H9 (cell line): ENCODE measurements around the gene TMEM163. TPM values are rescaled to one million over a fixed set of nuclear protein-coding genes. Genes with fewer than 3 reads are reported as not detected.

ENCODE experiments used
- DNase-seq: peaks from one replicate; pipeline ENCODE4 v3.0.0-alpha.2; 2017
- H2AFZ ChIP-seq: one replicate; pipeline ENCODE4 v1.6.1; 2013; ENCODE audit warnings: mild to moderate bottlenecking, low read length, control low read depth, moderate library complexity
- H2AK5ac ChIP-seq: 2 replicates; pipeline ENCODE4 v1.6.1; 2013; ENCODE audit warnings: low read length, control low read depth, mixed read lengths; ENCODE audit not compliant: insufficient read length
- H2BK120ac ChIP-seq: one replicate; pipeline ENCODE4 v1.6.1; 2013; ENCODE audit warnings: low read depth, mild to moderate bottlenecking, low read length, control low read depth, inconsistent platforms; ENCODE audit not compliant: poor library complexity, severe bottlenecking
- H2BK12ac ChIP-seq: 2 replicates; pipeline ENCODE4 v1.6.1; 2013; ENCODE audit warnings: low read length, control low read depth, mixed read lengths, low read depth; ENCODE audit not compliant: insufficient read length
- H2BK15ac ChIP-seq: 2 replicates; pipeline ENCODE4 v1.6.1; 2013; ENCODE audit warnings: low read depth, low read length, control low read depth
- H2BK20ac ChIP-seq: one replicate; pipeline ENCODE4 v1.6.1; 2013; ENCODE audit warnings: low read depth, mild to moderate bottlenecking, low read length, control low read depth, inconsistent platforms; ENCODE audit not compliant: poor library complexity, severe bottlenecking
- H2BK5ac ChIP-seq: 2 replicates; pipeline ENCODE4 v1.6.1; 2013; ENCODE audit warnings: low read length, control low read depth, mixed read lengths; ENCODE audit not compliant: insufficient read length
- H3K14ac ChIP-seq: 2 replicates; pipeline ENCODE4 v1.6.1; 2013; ENCODE audit warnings: low read length, control low read depth; ENCODE audit not compliant: insufficient read depth
- H3K18ac ChIP-seq: 2 replicates; pipeline ENCODE4 v1.6.1; 2013; ENCODE audit warnings: low read depth, mild to moderate bottlenecking, mixed read lengths, low read length, control low read depth; ENCODE audit not compliant: insufficient read length
- H3K23ac ChIP-seq: 2 replicates; pipeline ENCODE4 v1.6.1; 2013; ENCODE audit warnings: low read length, control low read depth, mixed read lengths, low read depth; ENCODE audit not compliant: insufficient read length
- H3K23me2 ChIP-seq: 2 replicates; pipeline ENCODE4 v1.6.1; 2013; ENCODE audit warnings: low read depth, mild to moderate bottlenecking, mixed read lengths, low read length, control low read depth; ENCODE audit not compliant: insufficient read length, poor library complexity, severe bottlenecking
- H3K27ac ChIP-seq: 2 replicates; pipeline ENCODE4 v1.5.1; 2013; ENCODE audit warnings: low read length, control low read depth, mixed read lengths, low read depth; ENCODE audit not compliant: insufficient read length
- H3K27me3 ChIP-seq: 2 replicates; pipeline ENCODE4 v1.6.1; 2013; ENCODE audit warnings: low read length, control low read depth, inconsistent platforms; ENCODE audit not compliant: insufficient read depth
- H3K4ac ChIP-seq: 2 replicates; pipeline ENCODE4 v1.6.1; 2013; ENCODE audit warnings: low read depth, mild to moderate bottlenecking, control low read depth, inconsistent platforms, low read length, moderate library complexity
- H3K4me1 ChIP-seq: 2 replicates; pipeline ENCODE4 v1.6.1; 2013; ENCODE audit warnings: low read length, control low read depth, inconsistent platforms; ENCODE audit not compliant: insufficient read depth
- H3K4me2 ChIP-seq: 2 replicates; pipeline ENCODE4 v1.6.1; 2013; ENCODE audit warnings: low read length, control low read depth, mixed read lengths; ENCODE audit not compliant: insufficient read length, insufficient read depth
- H3K56ac ChIP-seq: 2 replicates; pipeline ENCODE4 v1.6.1; 2013; ENCODE audit warnings: low read depth, mild to moderate bottlenecking, mixed read lengths, low read length, control low read depth; ENCODE audit not compliant: insufficient read length
- H3K79me1 ChIP-seq: 2 replicates; pipeline ENCODE4 v1.6.1; 2013; ENCODE audit warnings: low read depth, mild to moderate bottlenecking, moderate library complexity, low read length, control low read depth, inconsistent platforms; ENCODE audit not compliant: insufficient read depth, poor library complexity, severe bottlenecking
- H3K79me2 ChIP-seq: 2 replicates; pipeline ENCODE4 v1.6.1; 2013; ENCODE audit warnings: low read length, control low read depth, inconsistent platforms; ENCODE audit not compliant: insufficient read depth
- H3K9ac ChIP-seq: 2 replicates; pipeline ENCODE4 v1.6.1; 2013; ENCODE audit warnings: low read length, control low read depth, mixed read lengths; ENCODE audit not compliant: insufficient read length; ENCODE audit errors: extremely low read depth
- H3K9me3 ChIP-seq: one replicate; pipeline ENCODE4 v1.6.1; 2013; ENCODE audit warnings: low read depth, low read length, inconsistent platforms; ENCODE audit not compliant: control insufficient read depth
- H3T11ph ChIP-seq: one replicate; pipeline ENCODE4 v1.6.1; 2013; ENCODE audit warnings: mild to moderate bottlenecking, low read length, control low read depth, inconsistent platforms
- H4K20me1 ChIP-seq: one replicate; pipeline ENCODE4 v1.6.1; 2013; ENCODE audit not compliant: control insufficient read depth, insufficient read length, insufficient read depth
- H4K5ac ChIP-seq: 2 replicates; pipeline ENCODE4 v1.6.1; 2013; ENCODE audit warnings: low read depth, mild to moderate bottlenecking, mixed read lengths, low read length, control low read depth; ENCODE audit not compliant: insufficient read length
- H4K8ac ChIP-seq: replicated peaks from 2 replicates; pipeline ENCODE4 v1.6.1; 2013; ENCODE audit warnings: low read length, control low read depth, mixed read lengths, low read depth; ENCODE audit not compliant: insufficient read length
- H4K91ac ChIP-seq: 2 replicates; pipeline ENCODE4 v1.6.1; 2013; ENCODE audit warnings: low read depth, mild to moderate bottlenecking, moderate library complexity, mixed read lengths, low read length, control low read depth; ENCODE audit not compliant: insufficient read length
- H3K27ac Mint-ChIP-seq, 3 experiments: 2 replicates in 2 of 3; 3 replicates in 1 of 3; pipeline ENCODE4 v1.8.0; 2020 to 2021; ENCODE audit warnings: mixed read lengths in 3 of 3, mild to moderate bottlenecking in 1 of 3, moderate library complexity in 1 of 3
- H3K27me3 Mint-ChIP-seq: 2 replicates; pipeline ENCODE4 v1.8.0; 2021; ENCODE audit warnings: low read depth, mild to moderate bottlenecking, moderate library complexity, mixed read lengths
- H3K36me3 Mint-ChIP-seq, 3 experiments: 2 replicates in 2 of 3; 3 replicates in 1 of 3; pipeline ENCODE4 v1.8.0; 2020 to 2021; ENCODE audit warnings: low read depth in 3 of 3, mixed read lengths in 3 of 3; ENCODE audit not compliant: insufficient read depth in 1 of 3
- H3K4me1 Mint-ChIP-seq, 2 experiments: 2 replicates each; pipeline ENCODE4 v1.8.0; 2020; ENCODE audit warnings: mixed read lengths in 2 of 2
- H3K4me3 Mint-ChIP-seq, 2 experiments: 2 replicates in 1 of 2; 3 replicates in 1 of 2; pipeline ENCODE4 v1.8.0; 2020 to 2021; ENCODE audit warnings: mild to moderate bottlenecking in 2 of 2, mixed read lengths in 2 of 2, moderate library complexity in 1 of 2
- H3K9me3 Mint-ChIP-seq, 2 experiments: 2 replicates in 1 of 2; 3 replicates in 1 of 2; pipeline ENCODE4 v1.8.0; 2020; ENCODE audit warnings: mild to moderate bottlenecking in 2 of 2, mixed read lengths in 2 of 2, moderate library complexity in 1 of 2
- CTCF ChIP-seq: fragments of 200-600 bp; sonication (generic); conservative IDR thresholded peaks from 3 replicates; pipeline ENCODE4 v1.8.0; 2021; ENCODE audit warnings: antibody characterized with exemption, mild to moderate bottlenecking
- WGBS: extraction: QIAGEN DNeasy Blood & Tissue Kit; methylation state at CpG from one replicate; pipeline ENCODE4 v1.1.7; 2013; ENCODE audit warnings: missing lambda C conversion rate, low lambda C conversion rate, mixed read lengths; ENCODE audit not compliant: insufficient read length; ENCODE audit errors: extremely low coverage; 5-methylcytosine and 5-hydroxymethylcytosine counted together
- total RNA-seq: library from RNA; stranded (reverse); gene quantifications from 2 replicates; pipeline ENCODE4 v1.2.1, GENCODE V29; 2021

The TMEM163 gene
- total RNA-seq, 1 experiment from 2014 or later, result 0.39 TPM

GRCh38 chr2:134459706-134460406 is 258.9 kb downstream of the TMEM163 start:
- H2AK5ac ChIP-seq, result no peak overlapping the region
- Mint-ChIP-seq H3K27ac (peak overlapping the region in 1 of 3 experiments; percentile 94; a peak in 1 of 7 replicates), H3K9me3 (no peaks in the 10 kb centered on the region), H3K4me3 (no peak overlapping the region), H3K27me3 (peaks cover 4% of the 10 kb centered on the region), H3K36me3 (no peaks in the 10 kb centered on the region), H3K4me1 (peaks cover 2 to 6% of the 10 kb centered on the region in 2 experiments; a peak in 3 of 4 replicates)
- H3K14ac ChIP-seq, result no peak overlapping the region; the same call in 1 of the 2 replicates
- H3K27me3 ChIP-seq, result no peaks in the 10 kb centered on the region
- H3T11ph ChIP-seq, result no peak overlapping the region
- no peak overlapping the region for H4K5ac ChIP-seq
- no peak for TF ChIP-seq CTCF
- no peak overlapping the region for H2BK120ac ChIP-seq
- no peak overlapping the region for H2BK12ac ChIP-seq
- H3K4me1 ChIP-seq, result no peaks in the 10 kb centered on the region
- no peaks in the 10 kb centered on the region for H4K20me1 ChIP-seq
- no peak overlapping the region for H2AFZ ChIP-seq
- H3K18ac ChIP-seq, result no peak overlapping the region
- no peaks in the 10 kb centered on the region for H3K79me1 ChIP-seq
- no peaks in the 10 kb centered on the region for H3K23me2 ChIP-seq
- H4K8ac ChIP-seq, result no peak overlapping the region
- no peak overlapping the region for H3K4me2 ChIP-seq
- no peak overlapping the region for H2BK20ac ChIP-seq
- DNase-seq, result no peak
- H3K4ac ChIP-seq, result no peak overlapping the region
- no peak overlapping the region for H3K23ac ChIP-seq
- no peak overlapping the region for H4K91ac ChIP-seq
- no peaks in the 10 kb centered on the region for H3K9me3 ChIP-seq
- no peak overlapping the region for H3K9ac ChIP-seq
- no peak overlapping the region for H2BK5ac ChIP-seq
- WGBS, result no CpG with 5 or more reads among the region's 11 CpGs
- H3K56ac ChIP-seq, result no peak overlapping the region
- no peaks in the 10 kb centered on the region for H3K79me2 ChIP-seq
- no peak overlapping the region for H2BK15ac ChIP-seq
- no peak overlapping the region for H3K27ac ChIP-seq
